ENCODE measurements around the gene ACTBL2. TPM values are rescaled to one million over a fixed set of nuclear protein-coding genes. Genes with fewer than 3 reads are reported as not detected.

ACTBL2 gene
- total and polyA plus RNA-seq, 4 donors = not detected

- H3K4me1 ChIP-seq (ENCODE audit: control insufficient read depth in 4 of 4, insufficient read depth in 4 of 4, low read length in 3 of 4) = no peaks in the 10 kb centered on the region
- no peaks in the 10 kb centered on the region for H3K36me3 ChIP-seq (ENCODE audit: control insufficient read depth in 4 of 4, insufficient read depth in 3 of 4, low read depth in 1 of 4, low read length in 3 of 4)
- H3K27ac ChIP-seq (ENCODE audit: low read depth in 1 of 2, low read length in 2 of 2) = no peak overlapping the region
- H3K4me3 ChIP-seq (ENCODE audit: low read depth in 1 of 3, low read length in 3 of 3) = no peak overlapping the region
- H3K9me3 ChIP-seq (ENCODE audit: control insufficient read depth in 4 of 4, low read length in 3 of 4) = no peaks in the 10 kb centered on the region
- no peak for TF ChIP-seq SP1 (IDR thresholded peaks at IDR 0.05)
- peak; percentile 39 for TF ChIP-seq NR2F2 (IDR thresholded peaks at IDR 0.05)
- H3K9ac ChIP-seq (ENCODE audit: low read depth in 1 of 2, low read length in 2 of 2) = no peak overlapping the region
- no peaks in the 10 kb centered on the region for H3K27me3 ChIP-seq (ENCODE audit: control insufficient read depth in 4 of 4, insufficient read depth in 4 of 4, low read length in 3 of 4)
- 69% methylated on average over 9 of the region's 9 CpGs for WGBS
- no peak for DNase-seq (ENCODE audit: low spot score)
Observed at GRCh38 chr5:57488215-57488955, 5.8 kb upstream of the ACTBL2 start.

- H3K4me3 ChIP-seq (ENCODE audit: low read depth in 1 of 3, low read length in 3 of 3) = no peak overlapping the region
- no peak for TF ChIP-seq REST (IDR thresholded peaks at IDR 0.05)
- no peak for TF ChIP-seq TAF1 (conservative IDR thresholded peaks at IDR 0.05)
- no peak for TF ChIP-seq FOXA2 (IDR thresholded peaks at IDR 0.05)
- TF ChIP-seq YY1 (IDR thresholded peaks at IDR 0.05) = no peak
- no peak for TF ChIP-seq EGR1 (IDR thresholded peaks at IDR 0.05; ENCODE audit: low read depth in 2 of 2)
- no peak for TF ChIP-seq GABPA (IDR thresholded peaks at IDR 0.05 in 1 of 2, conservative IDR thresholded peaks at IDR 0.05 in 1 of 2)
- no peak for TF ChIP-seq RAD21 (IDR thresholded peaks at IDR 0.05)
- TF ChIP-seq HNF4G (IDR thresholded peaks at IDR 0.05) = no peak
- TF ChIP-seq MAX (IDR thresholded peaks at IDR 0.05) = no peak
- TF ChIP-seq CTCF (IDR thresholded peaks at IDR 0.05; ENCODE audit: low read depth, low read length, missing input control) = no peak
- TF ChIP-seq FOXA1 (IDR thresholded peaks at IDR 0.05) = no peak
- TF ChIP-seq RXRA (IDR thresholded peaks at IDR 0.05) = no peak
- H3K9me3 ChIP-seq (ENCODE audit: control insufficient read depth in 4 of 4, low read length in 3 of 4) = no peaks in the 10 kb centered on the region
- H3K36me3 ChIP-seq (ENCODE audit: control insufficient read depth in 4 of 4, insufficient read depth in 3 of 4, low read depth in 1 of 4, low read length in 3 of 4) = no peaks in the 10 kb centered on the region
- peaks cover 0 to 3% (median 0%) of the 10 kb centered on the region in 4 donors for H3K27me3 ChIP-seq (ENCODE audit: control insufficient read depth in 4 of 4, insufficient read depth in 4 of 4, low read length in 3 of 4)
- 81% methylated on average over 4 of the region's 4 CpGs for WGBS
- H3K27ac ChIP-seq (ENCODE audit: low read depth in 1 of 2, low read length in 2 of 2) = no peak overlapping the region
- DNase-seq (ENCODE audit: low spot score) = no peak
- no peaks in the 10 kb centered on the region for H3K4me1 ChIP-seq (ENCODE audit: control insufficient read depth in 4 of 4, insufficient read depth in 4 of 4, low read length in 3 of 4)
- H3K9ac ChIP-seq (ENCODE audit: low read depth in 1 of 2, low read length in 2 of 2) = no peak overlapping the region
Observed at GRCh38 chr5:57486027-57486602, 3.5 kb upstream of the ACTBL2 start.

Data from liver (tissue), 9 donors.